Measurements from ENCODE around the gene RHBDD1. TPM values are rescaled to one million over a fixed set of nuclear protein-coding genes. Genes with fewer than 3 reads are reported as not detected.
"Not testable (repeated sequence)": the region's sequence is repeated elsewhere in the genome, so short reads cannot be mapped to it uniquely, and the experiment has no call there.

Gene RHBDD1
- polyA plus RNA-seq, 1 of the 3 experiments (the other 2 are of a cell fraction) = 10.3 TPM

DNA sequence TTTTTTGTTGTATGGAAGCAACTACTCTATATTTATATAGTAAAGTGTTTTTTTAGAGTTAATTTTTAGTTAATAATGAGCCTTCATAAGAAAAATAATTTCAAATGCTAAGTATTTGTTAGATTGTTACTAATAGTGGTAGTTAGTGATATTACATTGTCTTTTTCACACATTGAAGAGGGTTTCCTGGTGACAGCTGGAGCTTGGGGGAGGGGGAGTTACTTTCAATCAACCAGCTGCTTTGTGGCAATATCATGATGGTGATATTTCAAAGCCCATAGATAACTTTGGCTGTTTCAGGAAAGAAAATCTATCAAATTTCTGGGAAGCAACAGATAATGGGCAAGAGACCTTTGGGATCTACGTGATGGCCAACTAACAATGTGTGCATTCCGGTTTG lies 4.1 kb downstream of the RHBDD1 start:
- TF ChIP-seq MEF2A (IDR thresholded peaks at IDR 0.05; ENCODE audit: borderline replicate concordance, low read depth) (no peak), GABPA (IDR thresholded peaks at IDR 0.05; ENCODE audit: low read depth) (no peak), MXI1 (IDR thresholded peaks at IDR 0.05; ENCODE audit: low read depth, low read length) (no peak), EZH2phosphoT487 (IDR thresholded peaks at IDR 0.05; ENCODE audit: borderline replicate concordance, low read depth) (no peak), RAD21 (IDR thresholded peaks at IDR 0.05; ENCODE audit: low read length) (no peak), ELF1 (IDR thresholded peaks at IDR 0.05) (no peak), NFIC (IDR thresholded peaks at IDR 0.05; ENCODE audit: borderline replicate concordance) (no peak), TCF12 (IDR thresholded peaks at IDR 0.05) (no peak), CHD2 (IDR thresholded peaks at IDR 0.05; ENCODE audit: low read length, partially characterized antibody) (no peak), GATA2 (CRISPR knock-in tag; IDR thresholded peaks at IDR 0.05) (no peak), YY1 (IDR thresholded peaks at IDR 0.05; ENCODE audit: low read depth) (no peak), RFX5 (IDR thresholded peaks at IDR 0.05; ENCODE audit: low read length) (no peak), JUND (IDR thresholded peaks at IDR 0.05) (no peak)
- TF ChIP-seq, protein P1, sequence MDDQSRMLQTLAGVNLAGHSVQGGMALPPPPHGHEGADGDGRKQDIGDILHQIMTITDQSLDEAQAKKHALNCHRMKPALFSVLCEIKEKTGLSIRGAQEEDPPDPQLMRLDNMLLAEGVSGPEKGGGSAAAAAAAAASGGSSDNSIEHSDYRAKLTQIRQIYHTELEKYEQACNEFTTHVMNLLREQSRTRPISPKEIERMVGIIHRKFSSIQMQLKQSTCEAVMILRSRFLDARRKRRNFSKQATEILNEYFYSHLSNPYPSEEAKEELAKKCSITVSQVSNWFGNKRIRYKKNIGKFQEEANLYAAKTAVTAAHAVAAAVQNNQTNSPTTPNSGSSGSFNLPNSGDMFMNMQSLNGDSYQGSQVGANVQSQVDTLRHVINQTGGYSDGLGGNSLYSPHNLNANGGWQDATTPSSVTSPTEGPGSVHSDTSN (IDR thresholded peaks at IDR 0.05) = no peak
- TF ChIP-seq, protein P2, sequence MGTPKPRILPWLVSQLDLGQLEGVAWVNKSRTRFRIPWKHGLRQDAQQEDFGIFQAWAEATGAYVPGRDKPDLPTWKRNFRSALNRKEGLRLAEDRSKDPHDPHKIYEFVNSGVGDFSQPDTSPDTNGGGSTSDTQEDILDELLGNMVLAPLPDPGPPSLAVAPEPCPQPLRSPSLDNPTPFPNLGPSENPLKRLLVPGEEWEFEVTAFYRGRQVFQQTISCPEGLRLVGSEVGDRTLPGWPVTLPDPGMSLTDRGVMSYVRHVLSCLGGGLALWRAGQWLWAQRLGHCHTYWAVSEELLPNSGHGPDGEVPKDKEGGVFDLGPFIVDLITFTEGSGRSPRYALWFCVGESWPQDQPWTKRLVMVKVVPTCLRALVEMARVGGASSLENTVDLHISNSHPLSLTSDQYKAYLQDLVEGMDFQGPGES (IDR thresholded peaks at IDR 0.05; ENCODE audit: low read depth, low read length) = no peak
- no peaks in the 10 kb centered on the region for H4K20me1 ChIP-seq (ENCODE audit: insufficient read depth)
- peaks cover 16% of the 10 kb centered on the region for H3F3A ChIP-seq (replicated peaks; ENCODE audit: insufficient read depth)
- H2AFZ ChIP-seq (ENCODE audit: low read depth) = no peak overlapping the region
- WGBS (ENCODE audit: low lambda C conversion rate) = 92% methylated on average over 2 of the region's 2 CpGs
- no peak for DNase-seq
- H3K27ac ChIP-seq (ENCODE audit: low read depth in 2 of 2, low read length in 1 of 2) = no peak overlapping the region
- H3K9me2 ChIP-seq = no peaks in the 10 kb centered on the region
- no peak overlapping the region for H3K9ac ChIP-seq
- POLR2A ChIA-PET = no interaction called here
- H3K4me2 ChIP-seq = no peak overlapping the region
- CTCF ChIA-PET = interaction anchor here (1.2 to 2.3 kb wide), 4 partner anchors 15 to 193 kb away, joined by 3 to 10 read pairs (median 3); no protein-coding TSS in a partner anchor
- H3K27me3 ChIP-seq (ENCODE audit: insufficient read depth) = no peaks in the 10 kb centered on the region
- H3K4me1 ChIP-seq (ENCODE audit: control insufficient read depth in 1 of 2, insufficient read depth in 2 of 2, low read depth in 1 of 2, low read length in 1 of 2) = peaks cover 6 to 20% of the 10 kb centered on the region in 2 experiments; a peak in 3 of 4 replicates
- H3K36me3 ChIP-seq (replicated peaks in 1 of 2; ENCODE audit: control insufficient read depth in 1 of 2, insufficient read depth in 2 of 2, low read length in 1 of 2) = peaks cover 0 to 24% of the 10 kb centered on the region in 2 experiments
- 0 out of 2 replicates have a peak, but pooled peaks cover 6% of the 10 kb centered on the region for H3K9me3 ChIP-seq
- no peak overlapping the region for H3K4me3 ChIP-seq (ENCODE audit: low read depth in 2 of 2, low read length in 1 of 2)
- peaks cover 44% of the 10 kb centered on the region for H3K79me2 ChIP-seq (ENCODE audit: insufficient read depth)

DNA sequence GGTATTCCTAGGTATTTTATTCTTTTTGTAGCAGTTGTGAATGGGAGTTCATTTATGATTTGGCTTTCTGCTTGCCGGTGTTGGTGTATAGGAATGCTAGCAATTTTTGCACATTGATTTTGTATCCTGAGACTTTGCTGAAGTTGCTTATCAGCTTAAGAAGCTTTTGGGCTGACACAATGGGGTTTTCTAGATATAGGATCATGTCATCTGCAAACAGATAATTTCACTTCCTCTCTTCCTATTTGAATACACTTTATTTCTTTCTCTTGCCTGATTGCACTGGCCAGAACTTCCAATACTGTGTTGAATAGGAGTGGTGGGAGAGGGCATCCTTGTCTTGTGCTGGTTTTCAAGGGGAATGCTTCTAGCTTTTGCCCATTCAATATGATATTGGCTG lies 7.1 kb downstream of the RHBDD1 start:
- Histone ChIP-seq H3K79me2 (ENCODE audit: insufficient read depth) (peaks cover 26% of the 10 kb centered on the region), H3K36me3 (replicated peaks in 1 of 2; ENCODE audit: control insufficient read depth in 1 of 2, insufficient read depth in 2 of 2, low read length in 1 of 2) (peaks cover 0 to 24% of the 10 kb centered on the region in 2 experiments), H3K4me1 (ENCODE audit: control insufficient read depth in 1 of 2, insufficient read depth in 2 of 2, low read depth in 1 of 2, low read length in 1 of 2) (peaks cover 0 to 10% of the 10 kb centered on the region in 2 experiments; a peak in 3 of 4 replicates)
- H2AFZ ChIP-seq (ENCODE audit: low read depth); H3K27me3 ChIP-seq (ENCODE audit: insufficient read depth); H3K9ac ChIP-seq; H4K20me1 ChIP-seq (ENCODE audit: insufficient read depth); H3K9me3 ChIP-seq; H3K27ac ChIP-seq (ENCODE audit: low read depth in 2 of 2, low read length in 1 of 2); CTCF ChIA-PET; H3K4me2 ChIP-seq; H3F3A ChIP-seq (replicated peaks; ENCODE audit: insufficient read depth); DNase-seq; POLR2A ChIA-PET; H3K4me3 ChIP-seq (ENCODE audit: low read depth in 2 of 2, low read length in 1 of 2); H3K9me2 ChIP-seq: not testable (repeated sequence)
- 96% methylated on average over 1 of the region's 1 CpG for WGBS (ENCODE audit: low lambda C conversion rate)

All from SK-N-SH (cell line).